Measurements from ENCODE around the gene OLFM1. TPM values are rescaled to one million over a fixed set of nuclear protein-coding genes. Genes with fewer than 3 reads are reported as not detected.
A peak's percentile ranks its signal among the peaks of the same experiment; 100 is the strongest.

The OLFM1 gene
- total RNA-seq, 4 donors from 2014 or later: 3.4 to 8.5 (median 6.7) TPM

GRCh38 chr9:135101926-135102325 is 14.5 kb downstream of the OLFM1 start:
- Histone ChIP-seq H3K27me3 (no peaks in the 10 kb centered on the region), H3K4me1 (peaks cover 24 to 47% of the 10 kb centered on the region in 2 donors), H3K9me3 (no peaks in the 10 kb centered on the region), H3K4me3 (no peak overlapping the region), H3K27ac (peak overlapping the region in 2 of 4 donors; percentile 77 to 85), H3K36me3 (no peaks in the 10 kb centered on the region)
- TF ChIP-seq CTCF (IDR thresholded peaks at IDR 0.05 in 4 of 5, conservative IDR thresholded peaks at IDR 0.05 in 1 of 5) (no peak), POLR2A (IDR thresholded peaks at IDR 0.05) (no peak)
- in situ Hi-C loops (cut with MboI; ENCODE audit: low sequenced_read_pairs in 4 of 4): no loop called here
- ATAC-seq (no peak), DNase-seq (no peak)
- intact Hi-C loops (cut with DNase I; ENCODE audit: low total_unique reads): no loop called here

DNA sequence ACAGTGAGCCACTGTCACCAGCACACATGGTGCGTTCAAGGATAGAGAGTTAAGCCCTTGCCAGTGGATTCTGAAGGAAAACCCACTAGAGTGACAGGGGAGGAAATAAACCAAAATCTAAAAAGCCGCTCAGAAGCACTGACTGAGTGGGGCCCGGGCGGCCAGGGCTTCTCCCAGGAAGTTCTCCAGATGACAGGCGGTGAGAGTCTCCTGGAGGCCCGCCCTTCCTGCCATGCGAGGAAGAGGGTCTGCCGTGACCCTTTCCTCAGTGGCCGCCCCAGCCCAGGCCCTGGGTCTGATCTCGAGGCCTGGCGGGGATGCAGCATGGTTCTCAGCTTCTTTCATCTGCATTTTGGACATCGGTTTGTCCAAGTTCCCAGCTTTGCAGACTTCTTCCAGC is 14.9 kb downstream of the OLFM1 start:
- no peaks in the 10 kb centered on the region for H3K9me3 ChIP-seq
- no peaks in the 10 kb centered on the region for H3K27me3 ChIP-seq
- in situ Hi-C loops (cut with MboI; ENCODE audit: low sequenced_read_pairs in 4 of 4): no loop called here
- TF ChIP-seq POLR2A (IDR thresholded peaks at IDR 0.05): no peak
- TF ChIP-seq CTCF (IDR thresholded peaks at IDR 0.05 in 4 of 5, conservative IDR thresholded peaks at IDR 0.05 in 1 of 5): no peak
- DNase-seq (no peak), ATAC-seq (no peak)
- intact Hi-C loops (cut with DNase I; ENCODE audit: low total_unique reads): no loop called here
- H3K4me1 ChIP-seq: peaks cover 24 to 47% of the 10 kb centered on the region in 2 donors
- no peak overlapping the region for H3K4me3 ChIP-seq
- peak overlapping the region; percentile 63 to 85 (median 77) for H3K27ac ChIP-seq
- no peaks in the 10 kb centered on the region for H3K36me3 ChIP-seq

- DNase-seq (peak; percentile 81 to 93), ATAC-seq (peak; percentile 95 to 98)
- Histone ChIP-seq H3K36me3 (no peaks in the 10 kb centered on the region), H3K4me3 (no peak overlapping the region), H3K27me3 (no peaks in the 10 kb centered on the region), H3K4me1 (peaks cover 24 to 47% of the 10 kb centered on the region in 2 donors), H3K27ac (peak overlapping the region; percentile 69 to 85 (median 78)), H3K9me3 (no peaks in the 10 kb centered on the region)
- peak in 1 of 2 donors; percentile 26 for TF ChIP-seq POLR2A (IDR thresholded peaks at IDR 0.05)
- no peak for TF ChIP-seq CTCF (IDR thresholded peaks at IDR 0.05 in 4 of 5, conservative IDR thresholded peaks at IDR 0.05 in 1 of 5)
- intact Hi-C loops (cut with DNase I; ENCODE audit: low total_unique reads) (loop anchor here (1.0 kb wide), 1 partner anchor 23 kb away; no protein-coding TSS in a partner anchor), in situ Hi-C loops (cut with MboI; ENCODE audit: low sequenced_read_pairs in 4 of 4) (no loop called here)
These were observed 15.6 kb downstream of the OLFM1 start for GRCh38 chr9:135103001-135103446.

GRCh38 chr9:135103931-135104639 is 16.6 kb downstream of the OLFM1 start:
- DNase-seq (no peak), ATAC-seq (no peak)
- Histone ChIP-seq H3K27ac (peak overlapping the region; percentile 69 to 85 (median 78)), H3K4me3 (no peak overlapping the region), H3K27me3 (no peaks in the 10 kb centered on the region), H3K36me3 (no peaks in the 10 kb centered on the region), H3K4me1 (peaks cover 24 to 47% of the 10 kb centered on the region in 2 donors), H3K9me3 (no peaks in the 10 kb centered on the region)
- in situ Hi-C loops (cut with MboI; ENCODE audit: low sequenced_read_pairs in 4 of 4) (no loop called here), intact Hi-C loops (cut with DNase I; ENCODE audit: low total_unique reads) (loop anchor here (1.0 kb wide), 1 partner anchor 22 kb away; no protein-coding TSS in a partner anchor)
- TF ChIP-seq CTCF (IDR thresholded peaks at IDR 0.05 in 4 of 5, conservative IDR thresholded peaks at IDR 0.05 in 1 of 5) (no peak), POLR2A (IDR thresholded peaks at IDR 0.05) (no peak)

Data from gastrocnemius medialis (tissue), 4 donors.